LNCAP (cell line): ENCODE measurements around the gene CLGN.

Experiments used
- TF ChIP-seq, protein P1 (sequence below): fragments of 450-650 bp; IDR thresholded peaks from 2 replicates; pipeline ENCODE4 v1.5.1; 2017; ENCODE audit warnings: mild to moderate bottlenecking

Gene CLGN

GRCh38 chr4:140450352-140450751 is 22.9 kb upstream of the CLGN start:
- TF ChIP-seq, protein P1, sequence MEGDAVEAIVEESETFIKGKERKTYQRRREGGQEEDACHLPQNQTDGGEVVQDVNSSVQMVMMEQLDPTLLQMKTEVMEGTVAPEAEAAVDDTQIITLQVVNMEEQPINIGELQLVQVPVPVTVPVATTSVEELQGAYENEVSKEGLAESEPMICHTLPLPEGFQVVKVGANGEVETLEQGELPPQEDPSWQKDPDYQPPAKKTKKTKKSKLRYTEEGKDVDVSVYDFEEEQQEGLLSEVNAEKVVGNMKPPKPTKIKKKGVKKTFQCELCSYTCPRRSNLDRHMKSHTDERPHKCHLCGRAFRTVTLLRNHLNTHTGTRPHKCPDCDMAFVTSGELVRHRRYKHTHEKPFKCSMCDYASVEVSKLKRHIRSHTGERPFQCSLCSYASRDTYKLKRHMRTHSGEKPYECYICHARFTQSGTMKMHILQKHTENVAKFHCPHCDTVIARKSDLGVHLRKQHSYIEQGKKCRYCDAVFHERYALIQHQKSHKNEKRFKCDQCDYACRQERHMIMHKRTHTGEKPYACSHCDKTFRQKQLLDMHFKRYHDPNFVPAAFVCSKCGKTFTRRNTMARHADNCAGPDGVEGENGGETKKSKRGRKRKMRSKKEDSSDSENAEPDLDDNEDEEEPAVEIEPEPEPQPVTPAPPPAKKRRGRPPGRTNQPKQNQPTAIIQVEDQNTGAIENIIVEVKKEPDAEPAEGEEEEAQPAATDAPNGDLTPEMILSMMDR: no peak

DNA sequence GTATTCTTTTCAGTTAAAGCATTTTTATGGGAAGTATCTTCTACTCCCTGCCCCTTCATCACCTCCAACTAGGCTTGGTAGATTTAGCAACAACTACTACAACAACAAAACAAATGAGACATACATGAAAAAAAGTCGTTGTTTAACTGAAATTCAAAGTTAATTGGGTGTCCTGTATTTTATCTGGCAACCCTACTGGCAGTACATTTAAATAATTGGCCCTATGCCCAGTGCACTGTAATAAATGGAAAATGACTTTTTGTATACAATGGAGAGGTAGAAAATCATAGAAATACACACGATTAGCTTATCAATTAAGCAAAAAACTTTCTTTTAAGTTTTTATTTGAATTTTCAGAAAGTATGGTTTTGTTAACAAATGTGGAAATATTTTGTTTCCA is 21.4 kb upstream of the CLGN start:
- TF ChIP-seq, protein P1: no peak

DNA sequence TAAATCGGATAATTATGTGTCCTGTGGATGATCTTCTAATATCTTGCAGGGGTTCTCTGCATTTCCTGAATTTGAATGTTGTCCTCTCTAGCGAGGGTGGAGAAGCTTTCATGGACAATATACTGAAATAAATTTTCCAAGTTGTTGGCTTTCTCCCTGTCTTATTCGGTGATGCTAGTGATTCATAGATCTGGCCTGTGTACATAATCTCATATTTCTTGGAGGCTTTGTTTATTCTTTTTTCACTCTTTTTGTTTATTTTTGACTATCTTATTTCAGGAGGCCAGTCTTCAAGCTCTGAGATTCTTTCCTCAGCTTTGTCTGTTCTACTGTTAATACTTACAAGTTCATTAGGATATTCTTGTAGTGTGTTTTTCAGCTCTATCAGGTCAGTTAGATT is 20.7 kb upstream of the CLGN start:
- TF ChIP-seq, protein P1: no peak

DNA sequence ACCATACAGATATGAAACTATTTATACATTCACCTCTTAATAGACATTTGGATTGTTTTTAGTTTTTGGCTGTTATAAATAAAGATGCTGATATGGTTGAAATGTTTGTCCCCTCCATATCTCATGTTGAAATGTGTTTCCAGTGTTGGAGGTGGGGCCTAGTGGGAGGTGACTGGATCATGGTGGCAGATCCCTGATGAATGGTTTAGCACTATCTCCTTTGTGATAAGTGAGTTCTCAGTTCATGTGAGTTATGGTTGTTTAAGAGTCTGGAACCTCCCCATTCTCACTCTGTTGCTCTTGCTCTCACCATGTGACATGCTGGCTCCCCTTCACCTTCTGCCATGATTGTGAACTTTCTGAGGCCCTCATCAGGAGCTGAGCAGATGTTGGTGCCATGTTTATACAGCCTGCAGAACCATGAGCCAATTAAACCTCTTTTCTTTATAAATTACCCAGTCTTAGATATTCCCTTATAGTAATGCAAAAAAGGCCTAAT is 12.2 kb upstream of the CLGN start:
- TF ChIP-seq, protein P1: no peak

GRCh38 chr4:140427919-140428471 is 547 bp upstream of the CLGN start:
- TF ChIP-seq, protein P1: no peak

GRCh38 chr4:140426610-140427105 is 790 bp downstream of the CLGN start:
- TF ChIP-seq, protein P1: no peak

DNA sequence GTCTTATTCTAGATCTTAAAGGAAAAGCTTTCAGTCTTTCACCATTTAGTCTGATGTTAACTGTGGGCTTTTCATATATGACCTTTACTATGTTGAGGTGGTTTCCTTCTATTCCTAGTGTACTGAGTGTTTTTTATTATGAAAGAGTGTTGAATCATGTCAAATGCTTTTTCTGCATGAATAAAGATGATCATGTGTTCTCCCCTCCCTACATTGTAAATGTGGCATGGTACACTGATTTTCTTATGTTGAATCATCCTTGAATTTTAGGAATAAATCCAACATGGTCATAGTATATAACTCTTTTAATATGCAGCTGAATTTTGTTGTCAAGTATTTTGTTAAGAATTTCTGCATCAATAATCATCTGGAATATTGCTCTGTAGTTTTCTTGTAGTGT is 4.3 kb downstream of the CLGN start:
- TF ChIP-seq, protein P1: no peak

DNA sequence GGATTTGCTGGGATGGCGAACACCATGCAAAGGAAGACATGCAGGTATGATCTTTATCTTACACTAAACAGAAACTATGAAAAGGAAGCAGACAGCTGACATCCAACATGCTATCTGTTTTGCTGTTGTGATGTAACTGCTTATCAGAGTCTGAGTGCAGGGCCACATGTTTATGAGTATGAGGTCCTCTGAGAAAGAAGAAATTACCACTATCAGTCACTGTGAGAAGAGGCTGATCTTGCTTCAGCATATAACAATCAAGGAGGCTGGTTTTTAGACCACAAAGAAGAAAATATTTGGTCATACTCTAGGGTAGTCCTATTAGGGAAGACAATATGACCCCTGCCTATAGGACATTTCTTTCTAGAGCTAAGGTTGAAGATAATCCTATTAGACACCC is 18.5 kb downstream of the CLGN start:
- TF ChIP-seq, protein P1: no peak
